GM20000 (cell line): ENCODE measurements around the gene ZIC3.

Source experiments
- DNase-seq: peaks from one replicate; pipeline ENCODE4 v3.0.0; 2012; ENCODE audit warnings: low spot score
- TF ChIP-seq, protein P1 (sequence below): IDR thresholded peaks from 2 replicates; pipeline ENCODE4 v1.5.1; 2012; ENCODE audit warnings: mild to moderate bottlenecking, control low read depth; ENCODE audit errors: extremely low read depth, missing control alignments

Gene ZIC3

DNA sequence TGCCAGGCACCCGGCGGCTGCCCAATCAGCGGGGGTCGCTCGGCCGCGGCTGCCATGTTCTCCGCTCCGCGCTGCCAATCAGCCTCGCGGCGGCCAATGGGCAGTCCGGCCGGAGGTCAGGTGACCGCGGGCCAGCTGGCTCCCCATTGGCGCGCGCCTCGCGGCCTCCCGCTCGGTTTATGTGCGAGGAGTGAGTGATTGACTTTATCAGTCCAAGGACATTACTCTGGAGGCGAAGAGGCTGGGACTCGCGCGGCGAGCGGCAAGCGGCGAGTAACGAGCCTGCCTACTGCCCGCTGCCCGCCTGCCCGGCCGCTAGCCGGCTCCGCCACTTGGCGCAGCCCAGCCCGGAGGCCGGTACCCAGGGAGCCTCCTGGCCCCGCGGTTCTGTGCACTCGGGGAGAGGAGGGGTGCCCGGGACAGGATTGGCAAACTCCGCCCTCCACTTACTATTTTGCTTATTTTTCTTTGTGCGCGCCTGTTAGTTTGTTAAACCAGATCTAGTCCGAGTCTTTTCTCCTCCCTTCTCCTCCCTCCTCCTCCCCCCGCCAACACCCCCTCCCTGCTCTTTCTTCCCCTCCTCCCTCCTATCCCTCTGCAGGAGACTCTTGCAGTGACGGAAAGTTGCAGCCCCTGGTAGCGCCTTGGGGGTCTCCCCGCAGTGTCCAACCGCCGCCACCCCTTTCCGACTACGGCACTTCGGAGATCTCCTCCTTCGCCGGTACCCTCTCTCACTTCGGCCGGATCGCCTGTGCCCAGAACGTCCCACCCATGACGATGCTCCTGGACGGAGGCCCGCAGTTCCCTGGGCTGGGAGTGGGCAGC lies at the start of gene ZIC3:
Gene ZIC3, plus strand, starts transcription at position 207 of the 825 bp plus-strand sequence. Its CDS starts 565 bp downstream, at position 772.
- TF ChIP-seq, protein P1, sequence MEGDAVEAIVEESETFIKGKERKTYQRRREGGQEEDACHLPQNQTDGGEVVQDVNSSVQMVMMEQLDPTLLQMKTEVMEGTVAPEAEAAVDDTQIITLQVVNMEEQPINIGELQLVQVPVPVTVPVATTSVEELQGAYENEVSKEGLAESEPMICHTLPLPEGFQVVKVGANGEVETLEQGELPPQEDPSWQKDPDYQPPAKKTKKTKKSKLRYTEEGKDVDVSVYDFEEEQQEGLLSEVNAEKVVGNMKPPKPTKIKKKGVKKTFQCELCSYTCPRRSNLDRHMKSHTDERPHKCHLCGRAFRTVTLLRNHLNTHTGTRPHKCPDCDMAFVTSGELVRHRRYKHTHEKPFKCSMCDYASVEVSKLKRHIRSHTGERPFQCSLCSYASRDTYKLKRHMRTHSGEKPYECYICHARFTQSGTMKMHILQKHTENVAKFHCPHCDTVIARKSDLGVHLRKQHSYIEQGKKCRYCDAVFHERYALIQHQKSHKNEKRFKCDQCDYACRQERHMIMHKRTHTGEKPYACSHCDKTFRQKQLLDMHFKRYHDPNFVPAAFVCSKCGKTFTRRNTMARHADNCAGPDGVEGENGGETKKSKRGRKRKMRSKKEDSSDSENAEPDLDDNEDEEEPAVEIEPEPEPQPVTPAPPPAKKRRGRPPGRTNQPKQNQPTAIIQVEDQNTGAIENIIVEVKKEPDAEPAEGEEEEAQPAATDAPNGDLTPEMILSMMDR: no peak
- DNase-seq: no peak

DNA sequence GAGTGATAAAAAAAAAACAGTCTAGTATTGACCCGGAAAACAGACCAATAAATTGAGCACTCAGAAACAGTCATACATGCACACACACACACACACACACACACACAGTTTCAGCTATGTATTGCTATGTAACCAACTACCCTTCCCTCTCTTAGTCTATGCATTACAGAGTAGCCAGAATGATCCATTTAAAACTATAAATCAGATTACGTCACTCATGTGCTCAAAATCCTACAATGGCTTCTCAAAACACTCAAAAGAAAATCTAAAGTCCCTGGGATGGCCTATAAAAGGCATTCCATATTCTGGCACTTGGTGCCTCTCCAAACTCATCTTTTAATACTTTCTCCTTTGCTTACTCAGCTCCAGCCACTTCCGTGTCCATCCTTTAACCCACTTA lies 46.5 kb upstream of the ZIC3 start:
- no peak for DNase-seq
- TF ChIP-seq, protein P1: no peak

DNA sequence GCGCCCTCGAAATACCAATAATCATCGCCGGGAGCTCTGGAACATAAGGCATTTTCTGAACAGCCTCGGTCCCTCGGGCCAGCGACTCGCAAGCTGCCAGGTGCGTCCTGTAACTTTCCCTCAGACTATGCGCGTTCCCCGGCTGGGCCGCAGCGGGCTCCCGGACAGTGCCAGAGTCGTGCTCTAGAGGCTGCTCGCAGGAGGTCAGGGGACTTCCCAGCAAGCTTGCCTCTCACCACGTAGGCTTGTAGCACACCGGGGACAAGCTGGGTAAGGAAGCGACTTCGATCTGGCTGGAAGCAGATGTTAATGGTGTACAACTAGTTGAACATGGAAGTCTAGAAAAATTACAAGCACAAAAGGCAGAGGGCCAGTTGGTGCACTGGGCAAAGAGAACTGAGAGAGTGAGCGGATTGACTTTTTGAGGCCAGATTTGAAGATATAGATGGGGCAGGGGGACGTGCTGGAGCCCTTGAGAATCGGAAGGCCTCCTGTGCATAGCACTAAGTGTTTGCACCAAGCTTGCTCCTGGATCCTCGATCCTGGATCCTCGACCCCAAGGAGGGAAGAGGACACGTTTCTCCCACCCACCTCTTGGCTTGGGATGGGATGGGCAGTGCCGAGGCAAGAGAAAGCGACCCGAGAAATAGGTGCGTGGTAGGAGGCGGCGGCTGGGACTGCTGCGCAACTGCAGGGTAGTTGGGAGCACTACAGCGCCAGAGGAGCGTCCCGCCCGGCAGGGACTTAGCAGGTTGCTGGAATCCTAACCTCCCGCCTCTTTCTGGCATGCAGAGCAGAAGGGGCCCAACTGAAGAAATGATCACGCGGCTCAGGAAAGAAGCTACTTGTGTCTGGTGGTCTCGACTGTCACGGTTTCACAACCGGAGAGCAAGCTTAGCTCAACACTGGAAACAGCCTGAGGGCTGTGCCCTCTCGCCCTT lies 19.9 kb upstream of the ZIC3 start:
- DNase-seq: no peak
- TF ChIP-seq, protein P1: no peak

DNA sequence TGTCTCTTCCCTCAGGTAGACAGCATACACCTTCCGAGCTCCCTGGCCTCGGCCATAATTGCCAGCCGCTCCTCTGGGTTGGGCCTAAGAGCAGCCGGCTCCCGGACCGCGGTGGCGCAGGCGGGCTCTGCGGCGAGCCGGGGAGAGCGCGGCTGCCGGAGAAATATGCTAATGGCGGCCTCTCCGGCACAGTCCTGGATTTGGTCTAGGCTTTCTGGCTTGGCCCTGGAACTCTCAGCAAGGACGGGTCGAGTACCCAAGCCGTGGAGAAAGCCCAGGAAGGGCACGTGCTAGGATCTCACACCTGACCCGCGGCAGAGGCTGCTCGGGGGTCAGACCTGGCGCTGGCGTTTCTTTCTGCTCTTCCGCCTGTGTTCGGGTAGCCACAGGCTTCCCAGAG lies 18.6 kb upstream of the ZIC3 start:
- TF ChIP-seq, protein P1: no peak
- no peak for DNase-seq

DNA sequence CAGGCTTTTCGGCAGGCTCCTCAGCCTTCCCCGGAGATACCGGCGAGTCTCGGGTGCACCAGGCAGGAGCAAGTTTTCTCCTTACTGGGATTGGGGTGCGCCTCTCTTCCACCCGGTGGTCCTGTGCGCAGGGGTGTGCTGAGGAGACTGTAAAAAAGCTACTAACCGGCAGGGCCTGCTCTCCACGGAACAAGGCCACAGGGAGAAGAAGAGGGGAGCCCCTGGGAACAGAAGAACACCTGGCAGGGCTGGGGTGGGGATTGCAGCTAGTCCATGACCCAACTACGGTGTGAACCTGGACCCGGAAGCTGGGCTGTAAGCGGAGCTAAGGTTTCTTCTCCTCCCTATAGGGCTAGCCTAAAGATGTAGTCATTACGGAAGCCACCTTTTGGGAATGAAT lies 17.7 kb upstream of the ZIC3 start:
- DNase-seq: no peak
- TF ChIP-seq, protein P1: no peak

DNA sequence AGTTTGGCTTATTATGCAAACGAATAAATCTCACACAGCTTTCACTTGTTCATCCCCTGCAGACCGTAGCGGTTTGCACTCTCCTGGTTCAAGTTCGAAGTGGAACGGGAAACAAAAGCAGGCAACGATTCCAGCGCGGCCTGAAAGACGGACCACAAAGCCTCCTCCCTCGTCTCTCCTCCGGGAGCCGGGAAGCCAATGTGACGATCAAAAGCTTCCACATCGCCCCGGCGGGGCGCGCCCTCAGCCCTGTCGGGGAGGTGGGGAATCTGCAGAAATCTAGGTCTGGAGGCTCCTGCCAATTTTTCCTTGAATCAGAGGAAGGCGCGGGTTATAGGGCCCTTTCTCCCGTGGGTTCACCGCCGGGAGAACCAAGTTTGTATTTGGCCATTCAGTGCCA lies 16.9 kb upstream of the ZIC3 start:
- TF ChIP-seq, protein P1: no peak
- DNase-seq: no peak
